Prostate gland (tissue), 2 donors: ENCODE results near the gene DLGAP1. TPM values are rescaled to one million over a fixed set of nuclear protein-coding genes. Genes with fewer than 3 reads are reported as not detected.

Source experiments
- DNase-seq: peaks from one replicate; pipeline ENCODE4 v3.0.0-alpha.2; 2019; ENCODE audit warnings: low spot score
- H3K27ac ChIP-seq, 2 donors: fragments of 200-600 bp; sonication (generic); 2 replicates each; pipeline ENCODE4 v1.5.1; 2017 to 2019
- H3K27me3 ChIP-seq: fragments of 200-600 bp; sonication (generic); replicated peaks from 2 replicates; pipeline ENCODE4 v1.5.1; 2019; ENCODE audit not compliant: insufficient read depth
- H3K36me3 ChIP-seq, 2 donors: fragments of 200-600 bp; sonication (generic); 1 replicate in 1 of 2; 2 replicates in 1 of 2; pipeline versions ENCODE4 v1.5.1 to v1.8.1; 2017 to 2019
- H3K4me1 ChIP-seq: fragments of 200-600 bp; sonication (generic); replicated peaks from 2 replicates; pipeline ENCODE4 v1.5.1; 2019
- H3K4me3 ChIP-seq, 2 donors: fragments of 200-600 bp; sonication (generic); 2 replicates each; pipeline ENCODE4 v1.5.1; 2017 to 2019
- H3K9me3 ChIP-seq: fragments of 200-600 bp; sonication (generic); 2 replicates; pipeline ENCODE4 v1.5.1; 2017
- CTCF ChIP-seq, 4 experiments: fragments of 200-600 bp in 2 of 4; fragments of 450-650 bp in 2 of 4; sonication (generic) in 2 of 4; IDR thresholded peaks; 1 replicate in 3 of 4; 2 replicates in 1 of 4; pipeline ENCODE4 v1.5.1; 2016 to 2019; ENCODE audit warnings: antibody characterized with exemption in 4 of 4, mild to moderate bottlenecking in 2 of 4, moderate library complexity in 2 of 4
- POLR2A ChIP-seq: fragments of 450-650 bp; IDR thresholded peaks from one replicate; pipeline ENCODE4 v1.6.1; 2016; ENCODE audit warnings: antibody characterized with exemption, mild to moderate bottlenecking
- POLR2AphosphoS5 ChIP-seq: sonication (generic); formaldehyde crosslinking; IDR thresholded peaks from one replicate; pipeline ENCODE4 v1.6.1; 2017; ENCODE audit warnings: antibody characterized with exemption
- WGBS: methylation state at CpG from one replicate; pipeline ENCODE4 v1.1.5; 2018; 5-methylcytosine and 5-hydroxymethylcytosine counted together
- intact Hi-C: fragments of 100-400 bp; cut with DNase I; formaldehyde crosslinking; loops from one replicate; pipeline ENCODE4 v1.14.2; 2022
- total RNA-seq, 2 donors: library from RNA; depleted of rRNA; stranded (reverse); fragments of >200 nt; gene quantifications; one replicate each; pipeline ENCODE4 v1.1.0, GENCODE V29; 2016

DLGAP1 gene
- total RNA-seq, 2 donors from 2014 or later: 42.2 to 66.7 TPM

DNA sequence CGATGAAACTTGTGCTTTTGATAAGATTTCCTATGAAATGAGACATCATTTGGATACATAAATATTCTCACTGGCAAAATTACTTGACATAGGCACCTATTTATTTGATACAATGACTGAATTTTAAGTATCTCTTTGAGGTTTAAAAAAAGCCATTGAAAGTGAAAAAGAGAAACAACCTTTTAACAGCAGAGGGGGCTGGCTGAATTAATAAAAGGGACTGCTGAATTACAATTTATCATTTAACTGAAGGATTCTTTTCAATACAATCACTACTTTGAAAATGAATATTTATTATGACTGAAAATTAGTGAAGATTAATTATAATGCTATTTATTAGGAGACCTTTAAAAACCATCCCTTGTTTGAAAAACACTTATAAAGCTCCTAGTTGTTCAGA, 335.3 kb downstream of the DLGAP1 start:
- Histone ChIP-seq H3K4me3 (no peak overlapping the region), H3K27ac (no peak overlapping the region), H3K27me3 (no peaks in the 10 kb centered on the region), H3K36me3 (no peaks in the 10 kb centered on the region), H3K4me1 (no peaks in the 10 kb centered on the region), H3K9me3 (no peaks in the 10 kb centered on the region)
- TF ChIP-seq POLR2AphosphoS5 (no peak), POLR2A (no peak), CTCF (IDR thresholded peaks at IDR 0.05) (no peak)
- 90% methylated on average over 1 of the region's 1 CpG for WGBS
- DNase-seq: no peak
- intact Hi-C loops: no loop called here

DNA sequence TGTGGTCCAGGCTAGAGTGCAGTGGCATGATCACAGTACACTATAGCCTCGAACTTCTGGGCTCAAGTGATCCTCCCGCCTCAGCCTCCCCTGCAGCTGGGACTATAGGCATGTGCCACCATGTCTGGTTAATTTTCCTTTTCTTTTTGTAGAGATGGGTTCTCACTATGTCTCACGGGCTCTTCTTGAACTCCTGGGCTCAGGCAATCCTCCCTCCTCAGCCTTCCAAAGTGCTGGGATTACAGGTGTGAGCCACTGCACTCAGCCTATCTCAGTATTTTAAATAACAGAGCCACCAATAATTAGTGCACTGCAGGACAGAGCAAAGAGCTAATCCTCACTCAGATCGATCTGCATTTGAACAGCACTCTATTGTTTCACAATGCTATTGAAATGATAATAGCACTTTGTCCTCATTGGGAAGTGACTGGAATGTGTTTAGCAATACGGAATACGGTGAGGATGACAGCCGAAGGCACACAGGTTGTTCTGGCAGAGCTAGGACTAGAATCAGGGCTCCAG, 335.9 kb downstream of the DLGAP1 start:
- DNase-seq: no peak
- 73% methylated on average over 7 of the region's 7 CpGs for WGBS
- Histone ChIP-seq H3K27me3 (no peaks in the 10 kb centered on the region), H3K36me3 (no peaks in the 10 kb centered on the region), H3K9me3 (no peaks in the 10 kb centered on the region), H3K4me1 (no peaks in the 10 kb centered on the region), H3K27ac (no peak overlapping the region), H3K4me3 (no peak overlapping the region)
- intact Hi-C loops: no loop called here
- TF ChIP-seq POLR2AphosphoS5 (no peak), CTCF (IDR thresholded peaks at IDR 0.05) (no peak), POLR2A (no peak)

DNA sequence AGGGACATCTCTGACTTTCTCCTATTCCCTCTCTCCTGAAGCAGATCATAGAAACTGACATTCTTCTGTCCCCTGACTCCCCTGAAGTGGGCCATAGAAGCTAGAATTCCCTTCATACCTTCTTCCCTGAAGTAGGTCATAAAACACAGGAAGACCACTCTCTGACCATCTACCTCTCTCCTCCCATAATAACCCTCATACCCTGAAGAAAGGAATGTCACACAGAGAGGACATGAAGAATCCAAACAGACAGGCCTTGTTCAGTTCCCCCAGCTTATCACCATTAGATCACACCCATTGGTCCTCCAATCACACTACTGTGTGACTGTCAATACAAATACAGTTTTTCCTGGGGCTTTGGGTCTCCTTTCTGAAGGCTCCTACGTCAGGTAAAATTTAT, 347.1 kb downstream of the DLGAP1 start:
- Histone ChIP-seq H3K27me3 (no peaks in the 10 kb centered on the region), H3K4me1 (no peaks in the 10 kb centered on the region), H3K9me3 (no peaks in the 10 kb centered on the region), H3K27ac (no peak overlapping the region), H3K36me3 (no peaks in the 10 kb centered on the region), H3K4me3 (no peak overlapping the region)
- WGBS: 0% methylated on average over 1 of the region's 1 CpG
- TF ChIP-seq CTCF (IDR thresholded peaks at IDR 0.05) (no peak), POLR2AphosphoS5 (no peak), POLR2A (no peak)
- intact Hi-C loops: loop anchor here (10.0 kb wide), 1 partner anchor 947 kb away; no protein-coding TSS in a partner anchor
- DNase-seq: no peak

DNA sequence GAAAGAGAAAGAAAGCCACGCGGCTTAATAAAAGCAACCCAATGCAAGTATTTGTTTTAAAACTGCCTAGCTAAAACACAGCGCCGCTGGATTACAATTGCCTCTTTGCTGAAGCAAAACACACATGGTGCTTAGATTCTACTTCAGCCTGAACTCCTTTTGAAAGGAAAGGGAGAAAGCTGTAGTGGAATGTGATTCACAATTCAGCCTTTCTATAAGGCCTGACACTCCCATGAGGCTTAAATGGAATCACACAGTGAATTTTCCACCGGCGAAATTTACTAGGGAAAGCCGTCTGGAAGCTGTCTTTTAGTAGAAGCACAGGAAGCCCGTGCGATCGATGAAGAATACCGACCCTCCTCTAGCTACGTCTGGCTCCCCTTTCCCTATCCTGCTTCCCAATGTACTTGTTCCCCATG, 348.0 kb downstream of the DLGAP1 start:
- H3K9me3 ChIP-seq: no peaks in the 10 kb centered on the region
- H3K27me3 ChIP-seq: no peaks in the 10 kb centered on the region
- H3K4me1 ChIP-seq: no peaks in the 10 kb centered on the region
- no peaks in the 10 kb centered on the region for H3K36me3 ChIP-seq
- TF ChIP-seq CTCF (IDR thresholded peaks at IDR 0.05) (no peak), POLR2AphosphoS5 (no peak), POLR2A (no peak)
- H3K27ac ChIP-seq: peak overlapping the region in 1 of 2 donors; percentile 2
- intact Hi-C loops: loop anchor here (10.0 kb wide), 1 partner anchor 948 kb away; no protein-coding TSS in a partner anchor
- DNase-seq: no peak
- H3K4me3 ChIP-seq: no peak overlapping the region
- 51% methylated on average over 12 of the region's 12 CpGs for WGBS

GRCh38 chr18:4106407-4107033, 348.6 kb downstream of the DLGAP1 start:
- no peaks in the 10 kb centered on the region for H3K4me1 ChIP-seq
- no peaks in the 10 kb centered on the region for H3K36me3 ChIP-seq
- TF ChIP-seq POLR2AphosphoS5: no peak
- peak; percentile 55 to 78 (median 66) for TF ChIP-seq CTCF (IDR thresholded peaks at IDR 0.05)
- no peak for TF ChIP-seq POLR2A
- no peak overlapping the region for H3K4me3 ChIP-seq
- 41% methylated on average over 13 of the region's 13 CpGs for WGBS
- H3K27ac ChIP-seq: peak overlapping the region in 1 of 2 donors; percentile 2
- no peaks in the 10 kb centered on the region for H3K27me3 ChIP-seq
- no peaks in the 10 kb centered on the region for H3K9me3 ChIP-seq
- intact Hi-C loops: loop anchor here (10.0 kb wide), 1 partner anchor 948 kb away; no protein-coding TSS in a partner anchor
- DNase-seq: peak; percentile 54
